Stomach (tissue), 9 donors: ENCODE data around the gene MT1G. TPM values are rescaled to one million over a fixed set of nuclear protein-coding genes. Genes with fewer than 3 reads are reported as not detected.

Experiments
- DNase-seq, 2 donors: peaks; one replicate each; pipeline versions ENCODE4 v3.0.0 to v3.0.0-alpha.2; 2013 to 2019
- H3K27ac ChIP-seq, 5 donors: fragments of 200-600 bp in 4 of 5; sonication (generic) in 4 of 5; one replicate each; pipeline ENCODE4 v1.5.1; 2013 to 2019; ENCODE audit warnings: mild to moderate bottlenecking in 1 of 5, moderate library complexity in 1 of 5
- H3K27me3 ChIP-seq, 3 donors: fragments of 200-600 bp; sonication (generic); one replicate each; pipeline ENCODE4 v1.5.1; 2017 to 2019; ENCODE audit warnings: mixed run types in 1 of 3
- H3K36me3 ChIP-seq, 4 donors: fragments of 200-600 bp; sonication (generic); 1 replicate in 3 of 4; 2 replicates in 1 of 4; pipeline ENCODE4 v1.5.1; 2016 to 2019
- H3K4me1 ChIP-seq, 4 donors: fragments of 200-600 bp; sonication (generic); one replicate each; pipeline ENCODE4 v1.5.1; 2016 to 2019
- H3K4me3 ChIP-seq, 4 donors: fragments of 200-600 bp; sonication (generic) in 3 of 4; one replicate each; pipeline ENCODE4 v1.5.1; 2016 to 2019; ENCODE audit warnings: mild to moderate bottlenecking in 1 of 4
- H3K9me3 ChIP-seq, 4 donors: fragments of 200-600 bp; sonication (generic); one replicate each; pipeline ENCODE4 v1.5.1; 2016 to 2019
- EP300 ChIP-seq: sonication (generic); formaldehyde crosslinking; IDR thresholded peaks from one replicate; pipeline ENCODE4 v1.6.1; 2017; ENCODE audit warnings: antibody characterized with exemption
- POLR2A ChIP-seq, 4 donors: fragments of 450-650 bp; IDR thresholded peaks; one replicate each; pipeline ENCODE4 v1.6.1; 2016; ENCODE audit warnings: antibody characterized with exemption in 4 of 4, control low read depth in 2 of 4, mild to moderate bottlenecking in 1 of 4, moderate library complexity in 1 of 4
- POLR2AphosphoS5 ChIP-seq, 3 donors: sonication (generic); formaldehyde crosslinking; IDR thresholded peaks; one replicate each; pipeline ENCODE4 v1.6.1; 2016; ENCODE audit warnings: antibody characterized with exemption in 3 of 3
- WGBS, 5 donors: extraction: QIAGEN DNeasy Blood & Tissue Kit in 3 of 5; methylation state at CpG; one replicate each; pipeline versions ENCODE4 v1.1.5 to v1.1.7; 2013 to 2018; 5-methylcytosine and 5-hydroxymethylcytosine counted together
- intact Hi-C: fragments of 100-400 bp; cut with DNase I; formaldehyde crosslinking; loops from one replicate; pipeline ENCODE4 v1.15.1; 2023; ENCODE audit warnings: low total_unique reads
- polyA plus RNA-seq, 3 donors: library from polyadenylated mRNA; stranded (reverse); fragments of 200-250 nt; gene quantifications; one replicate each; pipeline ENCODE4 v1.2.3, GENCODE V29; 2013
- total RNA-seq, 5 donors: library from RNA; depleted of rRNA; stranded (reverse); fragments of >200 nt; gene quantifications; one replicate each; pipeline versions ENCODE4 v1.1.0 to v1.2.3, GENCODE V29; 2014 to 2016
- TF ChIP-seq, protein P1 (sequence below), 7 experiments: fragments of 450-650 bp in 4 of 7; fragments of 200-600 bp in 3 of 7; sonication (generic) in 3 of 7; IDR thresholded peaks; one replicate each; pipeline ENCODE4 v1.5.1; 2016 to 2019; ENCODE audit warnings: antibody characterized with exemption in 7 of 7, control low read depth in 2 of 7, mild to moderate bottlenecking in 1 of 7
- donor health status: healthy with polysubstance abuse.
- donor health status: Bipolar disorder and iron deficiency.
- donor health status: healthy.

The MT1G gene
- total and polyA plus RNA-seq, 8 donors = 174 to 4,171 (median 873) TPM; not detected in 2

DNA sequence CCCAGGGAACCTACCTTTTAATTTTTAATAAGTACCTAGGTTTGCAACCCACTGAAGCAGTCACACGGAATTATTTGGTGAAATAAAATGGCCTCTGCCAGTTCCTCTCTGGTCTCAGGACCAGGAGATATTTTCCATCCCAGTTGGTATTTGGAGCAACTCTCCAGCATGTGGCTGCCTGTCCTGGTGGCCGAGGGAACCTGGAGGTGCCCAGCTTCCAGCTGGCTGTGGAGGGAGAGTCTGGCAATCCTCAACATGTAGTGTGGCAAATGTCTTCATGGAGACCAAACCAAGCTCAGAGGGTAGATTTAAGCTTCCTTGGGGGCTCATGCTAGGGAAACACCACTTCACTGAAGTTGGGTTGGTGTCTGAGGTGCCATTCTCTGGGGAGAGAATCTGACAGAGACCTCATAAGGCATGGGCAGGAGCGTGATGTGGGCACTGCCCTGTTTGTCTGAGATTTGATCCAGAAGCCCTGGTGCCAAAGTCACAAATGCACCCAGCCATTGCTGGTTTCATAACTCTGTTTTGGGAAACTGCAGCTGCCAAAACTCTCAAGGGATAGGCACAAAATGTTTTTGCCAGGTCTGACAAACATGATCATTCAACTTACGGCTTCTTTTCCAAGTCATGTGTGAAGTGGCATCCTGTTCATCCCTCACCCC is 17.2 kb upstream of the MT1G start:
- no peak for DNase-seq
- TF ChIP-seq POLR2AphosphoS5 (IDR thresholded peaks at IDR 0.05) (peak; percentile 13 to 29 (median 13)), EP300 (no peak)
- Histone ChIP-seq H3K27me3 (no peaks in the 10 kb centered on the region), H3K36me3 (peaks cover 0 to 11% (median 0%) of the 10 kb centered on the region in 4 donors), H3K27ac (peak overlapping the region; percentile 32 to 86 (median 86)), H3K9me3 (peaks cover 0 to 11% (median 0%) of the 10 kb centered on the region in 4 donors), H3K4me3 (peak overlapping the region in 2 of 4 donors; percentile 56 to 69), H3K4me1 (peaks cover 18 to 40% (median 38%) of the 10 kb centered on the region in 4 donors)
- intact Hi-C loops = no loop called here
- 56 to 77% (median 61%) methylated on average over 4 of the region's 4 CpGs for WGBS, 5 donors

DNA sequence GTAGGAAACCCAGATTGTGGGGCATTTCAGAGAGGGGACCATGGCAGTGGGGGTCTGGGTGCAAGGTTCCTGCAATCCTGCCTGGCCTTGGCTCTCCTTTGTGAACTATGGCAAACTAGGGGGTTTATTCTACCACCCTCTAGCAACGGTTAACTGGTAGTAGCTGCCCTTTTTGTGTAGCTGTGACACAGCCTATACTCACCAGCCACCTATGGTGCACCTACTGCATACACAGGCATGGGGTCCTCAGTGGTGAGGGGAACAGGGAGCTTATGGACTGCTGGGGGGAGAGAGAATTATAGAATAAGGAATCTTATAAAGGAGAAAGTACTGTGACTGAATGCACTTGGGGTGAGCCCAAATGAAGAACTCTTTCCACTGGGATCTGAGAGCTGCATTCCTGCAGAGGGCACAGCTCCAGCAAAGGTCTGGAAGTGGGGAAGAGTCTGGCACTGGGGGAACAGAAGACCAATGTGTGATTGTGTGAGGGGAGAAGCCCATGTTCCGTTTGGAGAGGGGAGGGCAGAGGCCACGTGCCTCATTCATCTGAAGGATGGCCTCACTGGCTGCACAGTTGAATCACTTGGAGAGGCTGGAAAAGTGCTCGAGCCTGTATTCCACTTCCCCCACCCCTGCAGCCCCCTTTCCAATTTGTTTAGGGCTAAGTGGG is 16.5 kb upstream of the MT1G start:
- Histone ChIP-seq H3K4me1 (peaks cover 18 to 40% (median 35%) of the 10 kb centered on the region in 4 donors), H3K36me3 (peaks cover 0 to 11% (median 0%) of the 10 kb centered on the region in 4 donors), H3K9me3 (peaks cover 0 to 11% (median 0%) of the 10 kb centered on the region in 4 donors), H3K4me3 (peak overlapping the region; percentile 56 to 69 (median 61)), H3K27ac (peak overlapping the region in 4 of 5 donors; percentile 83 to 86 (median 86)), H3K27me3 (no peaks in the 10 kb centered on the region)
- 45 to 71% (median 51%) methylated on average over 4 of the region's 4 CpGs for WGBS, 5 donors
- intact Hi-C loops = no loop called here
- DNase-seq = no peak
- no peak for TF ChIP-seq POLR2A (IDR thresholded peaks at IDR 0.05)
- no peak for TF ChIP-seq EP300
- TF ChIP-seq, protein P1, sequence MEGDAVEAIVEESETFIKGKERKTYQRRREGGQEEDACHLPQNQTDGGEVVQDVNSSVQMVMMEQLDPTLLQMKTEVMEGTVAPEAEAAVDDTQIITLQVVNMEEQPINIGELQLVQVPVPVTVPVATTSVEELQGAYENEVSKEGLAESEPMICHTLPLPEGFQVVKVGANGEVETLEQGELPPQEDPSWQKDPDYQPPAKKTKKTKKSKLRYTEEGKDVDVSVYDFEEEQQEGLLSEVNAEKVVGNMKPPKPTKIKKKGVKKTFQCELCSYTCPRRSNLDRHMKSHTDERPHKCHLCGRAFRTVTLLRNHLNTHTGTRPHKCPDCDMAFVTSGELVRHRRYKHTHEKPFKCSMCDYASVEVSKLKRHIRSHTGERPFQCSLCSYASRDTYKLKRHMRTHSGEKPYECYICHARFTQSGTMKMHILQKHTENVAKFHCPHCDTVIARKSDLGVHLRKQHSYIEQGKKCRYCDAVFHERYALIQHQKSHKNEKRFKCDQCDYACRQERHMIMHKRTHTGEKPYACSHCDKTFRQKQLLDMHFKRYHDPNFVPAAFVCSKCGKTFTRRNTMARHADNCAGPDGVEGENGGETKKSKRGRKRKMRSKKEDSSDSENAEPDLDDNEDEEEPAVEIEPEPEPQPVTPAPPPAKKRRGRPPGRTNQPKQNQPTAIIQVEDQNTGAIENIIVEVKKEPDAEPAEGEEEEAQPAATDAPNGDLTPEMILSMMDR (IDR thresholded peaks at IDR 0.05) = no peak
- no peak for TF ChIP-seq POLR2AphosphoS5 (IDR thresholded peaks at IDR 0.05)

DNA sequence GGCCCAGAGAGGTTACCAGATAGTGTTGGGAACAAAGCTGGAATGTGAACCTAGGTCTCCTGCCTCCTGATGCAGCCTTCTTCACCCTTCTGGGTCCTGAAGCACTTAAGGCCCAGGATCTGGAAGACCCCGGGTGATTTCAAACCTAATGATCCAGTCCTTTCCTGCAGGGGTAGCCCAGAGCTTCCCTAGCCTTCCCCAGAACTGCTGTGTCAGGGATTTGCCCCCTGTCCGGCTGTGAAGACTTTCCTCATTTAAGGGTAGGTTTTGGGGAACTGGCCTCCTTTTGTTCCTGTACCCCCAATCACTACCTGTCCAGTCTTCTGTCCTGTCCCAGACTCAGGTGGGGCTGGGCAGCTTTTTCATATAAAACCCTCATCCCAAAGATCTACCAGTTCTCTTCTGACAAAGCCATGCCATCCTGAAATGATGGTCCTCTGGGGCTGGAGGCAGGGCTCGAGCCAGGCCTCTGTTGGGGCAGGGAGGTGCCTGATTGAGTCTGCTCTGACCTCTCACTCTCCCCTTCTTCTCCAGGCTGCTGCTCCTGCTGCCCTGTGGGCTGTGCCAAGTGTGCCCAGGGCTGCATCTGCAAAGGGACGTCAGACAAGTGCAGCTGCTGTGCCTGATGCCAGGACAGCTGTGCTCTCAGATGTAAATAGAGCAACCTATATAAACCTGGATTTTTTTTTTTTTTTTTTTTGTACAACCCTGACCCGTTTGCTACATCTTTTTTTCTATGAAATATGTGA is 15.7 kb upstream of the MT1G start:
- peaks cover 18 to 40% (median 35%) of the 10 kb centered on the region in 4 donors for H3K4me1 ChIP-seq
- intact Hi-C loops = no loop called here
- TF ChIP-seq POLR2AphosphoS5 (IDR thresholded peaks at IDR 0.05) (no peak), POLR2A (IDR thresholded peaks at IDR 0.05) (no peak), EP300 (no peak)
- TF ChIP-seq, protein P1 (IDR thresholded peaks at IDR 0.05) = no peak
- H3K27ac ChIP-seq = peak overlapping the region in 4 of 5 donors; percentile 83 to 86 (median 86)
- 53 to 77% (median 65%) methylated on average over 5 of the region's 5 CpGs for WGBS, 5 donors
- H3K4me3 ChIP-seq = peak overlapping the region; percentile 56 to 69 (median 61)
- peaks cover 0 to 11% (median 0%) of the 10 kb centered on the region in 4 donors for H3K36me3 ChIP-seq
- H3K9me3 ChIP-seq = peaks cover 0 to 11% (median 0%) of the 10 kb centered on the region in 4 donors
- DNase-seq = no peak
- no peaks in the 10 kb centered on the region for H3K27me3 ChIP-seq

DNA sequence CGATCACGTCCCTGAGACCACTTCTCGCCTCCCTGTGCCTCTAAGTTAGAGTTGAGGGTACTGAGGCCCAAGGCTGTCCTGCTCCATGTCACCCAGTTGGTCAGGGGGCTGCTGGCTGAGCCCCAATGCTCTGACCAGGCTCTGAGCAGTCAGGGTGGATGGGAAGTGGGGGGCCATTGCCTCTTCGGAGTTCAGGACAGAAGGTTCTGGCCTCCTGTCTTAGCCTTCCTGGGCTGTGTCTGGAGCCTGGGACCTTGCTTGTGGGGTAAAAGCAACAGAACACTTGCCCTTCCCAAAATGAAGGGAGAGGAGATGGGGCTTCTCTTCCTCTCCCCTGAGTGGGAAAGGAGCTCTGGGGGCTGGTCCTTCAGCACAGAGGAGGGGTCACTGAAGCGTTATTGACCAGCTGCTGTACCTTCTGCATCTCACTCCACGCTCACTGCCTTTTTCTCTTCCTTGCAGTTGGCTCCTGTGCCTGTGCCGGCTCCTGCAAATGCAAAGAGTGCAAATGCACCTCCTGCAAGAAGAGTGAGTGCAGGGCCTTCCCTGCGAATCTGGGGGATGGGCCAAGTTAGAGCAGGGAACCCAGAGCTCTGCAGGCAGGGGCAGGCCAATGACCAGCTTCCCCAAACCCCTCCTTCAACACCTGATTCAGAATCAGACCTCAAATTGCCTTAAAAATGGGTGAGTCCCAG is 15.0 kb upstream of the MT1G start:
- intact Hi-C loops = no loop called here
- no peak for DNase-seq
- Histone ChIP-seq H3K9me3 (peaks cover 0 to 11% (median 0%) of the 10 kb centered on the region in 4 donors), H3K27me3 (peaks cover 0 to under 1% (median 0%) of the 10 kb centered on the region in 3 donors), H3K27ac (peak overlapping the region; percentile 78 to 86 (median 86)), H3K4me3 (peak overlapping the region; percentile 56 to 69 (median 61)), H3K36me3 (peaks cover 0 to 11% (median 0%) of the 10 kb centered on the region in 4 donors), H3K4me1 (peaks cover 18 to 40% (median 35%) of the 10 kb centered on the region in 4 donors)
- TF ChIP-seq POLR2A (IDR thresholded peaks at IDR 0.05) (no peak), POLR2AphosphoS5 (IDR thresholded peaks at IDR 0.05) (no peak), EP300 (no peak)
- TF ChIP-seq, protein P1 (IDR thresholded peaks at IDR 0.05) = no peak
- WGBS, 5 donors = 15 to 25% (median 18%) methylated on average over 6 to 8 of the region's 8 CpGs
